IMR-90 (cell line): ENCODE measurements around the gene NOS1AP. TPM values are rescaled to one million over a fixed set of nuclear protein-coding genes. Genes with fewer than 3 reads are reported as not detected.

ENCODE experiments used
- ATAC-seq: fragments of 200-7000 bp; cut with Tn5 transposase; 2 replicates; pipeline ENCODE4 v1.9.1; 2020; ENCODE audit warnings: low read depth, mild to moderate bottlenecking, moderate library complexity
- BruUV-seq: library from RNA; stranded (reverse); fragments of 400-500 nt; replicated peaks from 2 replicates; lab custom pipeline; 2021; lab: Mats Ljungman, UMichigan
- CTCF ChIA-PET: fragments of 300-600 bp; formaldehyde crosslinking; extraction: SDS; loops from one replicate; lab custom pipeline; 2021; ENCODE audit warnings: antibody characterized with exemption; lab: Yijun Ruan, JAX
- POLR2A ChIA-PET: fragments of 300-600 bp; sonication (Branson Sonifier 250); formaldehyde crosslinking; loops from one replicate; lab custom pipeline; 2022; ENCODE audit warnings: antibody characterized with exemption; ENCODE audit not compliant: unreplicated experiment; lab: Charles Lee
- DNase-seq: peaks from one replicate; pipeline ENCODE4 v3.0.0; 2013
- H2AFZ ChIP-seq: replicated peaks from 2 replicates; pipeline ENCODE3; 2013; ENCODE audit warnings: low read length, mild to moderate bottlenecking; ENCODE audit not compliant: poor library complexity
- H2AK5ac ChIP-seq: 2 replicates; pipeline ENCODE4 v1.6.1; 2013; ENCODE audit warnings: low read depth, low read length, inconsistent platforms
- H2AK9ac ChIP-seq: replicated peaks from 2 replicates; pipeline ENCODE3; 2013; ENCODE audit warnings: mild to moderate bottlenecking, low read depth, low read length, moderate library complexity; ENCODE audit not compliant: poor library complexity
- H2BK120ac ChIP-seq: 2 replicates; pipeline ENCODE4 v1.6.1; 2013; ENCODE audit warnings: low read depth, low read length, inconsistent platforms
- H2BK15ac ChIP-seq: 3 replicates; pipeline ENCODE4 v1.6.1; 2013; ENCODE audit warnings: low read depth, low read length, inconsistent platforms
- H2BK20ac ChIP-seq: 2 replicates; pipeline ENCODE4 v1.6.1; 2013; ENCODE audit warnings: low read depth, mild to moderate bottlenecking, inconsistent platforms, low read length, moderate library complexity
- H2BK5ac ChIP-seq: 2 replicates; pipeline ENCODE4 v1.6.1; 2013; ENCODE audit warnings: mild to moderate bottlenecking, low read depth, low read length, inconsistent platforms; ENCODE audit not compliant: poor library complexity, severe bottlenecking
- H3K14ac ChIP-seq: replicated peaks from 2 replicates; pipeline ENCODE4 v1.6.1; 2013; ENCODE audit warnings: low read depth, low read length, inconsistent platforms
- H3K18ac ChIP-seq: 2 replicates; pipeline ENCODE4 v1.6.1; 2013; ENCODE audit warnings: low read depth, low read length, control low read depth
- H3K23ac ChIP-seq: 2 replicates; pipeline ENCODE4 v1.6.1; 2013; ENCODE audit warnings: low read depth, low read length, inconsistent platforms
- H3K27ac ChIP-seq: 2 replicates; pipeline ENCODE4 v1.5.1; 2013; ENCODE audit warnings: mild to moderate bottlenecking, control low read depth, low read length; ENCODE audit not compliant: insufficient read depth
- H3K27me3 ChIP-seq: 2 replicates; pipeline ENCODE4 v1.6.1; 2013; ENCODE audit warnings: low read length; ENCODE audit not compliant: control insufficient read depth, insufficient read depth
- H3K36me3 ChIP-seq: 2 replicates; pipeline ENCODE4 v1.6.1; 2013; ENCODE audit warnings: low read length, mixed read lengths; ENCODE audit not compliant: control insufficient read depth, insufficient read depth
- H3K4ac ChIP-seq: 2 replicates; pipeline ENCODE4 v1.6.1; 2013; ENCODE audit warnings: low read depth, low read length, inconsistent platforms
- H3K4me1 ChIP-seq: 2 replicates; pipeline ENCODE4 v1.6.1; 2013; ENCODE audit warnings: low read length, mixed read lengths; ENCODE audit not compliant: control insufficient read depth, insufficient read depth
- H3K4me2 ChIP-seq: 2 replicates; pipeline ENCODE4 v1.6.1; 2013; ENCODE audit warnings: low read depth, mild to moderate bottlenecking, control low read depth, low read length, moderate library complexity
- H3K4me3 ChIP-seq: 2 replicates; pipeline ENCODE4 v1.5.1; 2013; ENCODE audit warnings: low read depth, mild to moderate bottlenecking, control low read depth, low read length, moderate library complexity; ENCODE audit not compliant: insufficient read depth
- H3K56ac ChIP-seq: 2 replicates; pipeline ENCODE4 v1.6.1; 2013; ENCODE audit warnings: low read length, inconsistent platforms; ENCODE audit not compliant: insufficient read depth; ENCODE audit errors: extremely low read depth
- H3K79me1 ChIP-seq, 2 experiments: 2 replicates each; pipeline ENCODE4 v1.6.1; 2013; ENCODE audit warnings: low read length in 2 of 2, inconsistent platforms in 1 of 2, low read depth in 1 of 2
- H3K9ac ChIP-seq: 2 replicates; pipeline ENCODE4 v1.6.1; 2013; ENCODE audit warnings: low read depth, low read length, control low read depth
- H3K9me1 ChIP-seq: 2 replicates; pipeline ENCODE4 v1.6.1; 2013; ENCODE audit warnings: low read length, inconsistent platforms; ENCODE audit not compliant: insufficient read depth
- H3K9me3 ChIP-seq: 2 replicates; pipeline ENCODE4 v1.6.1; 2013; ENCODE audit warnings: low read length; ENCODE audit not compliant: control insufficient read depth, insufficient read depth
- H4K20me1 ChIP-seq: 2 replicates; pipeline ENCODE4 v1.6.1; 2013; ENCODE audit warnings: low read length, inconsistent platforms; ENCODE audit not compliant: insufficient read depth
- H4K5ac ChIP-seq: 2 replicates; pipeline ENCODE4 v1.6.1; 2013; ENCODE audit warnings: mild to moderate bottlenecking, low read depth, low read length, control low read depth
- H4K8ac ChIP-seq, 2 experiments: 2 replicates each; pipeline ENCODE4 v1.6.1; 2013; ENCODE audit warnings: low read depth in 2 of 2, low read length in 2 of 2, control low read depth in 1 of 2, inconsistent platforms in 1 of 2
- H4K91ac ChIP-seq: 2 replicates; pipeline ENCODE4 v1.6.1; 2013; ENCODE audit warnings: low read depth, low read length, inconsistent platforms; ENCODE audit not compliant: insufficient read depth
- MAFK ChIP-seq: IDR thresholded peaks from 2 replicates; pipeline ENCODE4 v1.6.1; 2012; ENCODE audit warnings: low read depth, low read length, improper control_type of control experiment
- RAD21 ChIP-seq: IDR thresholded peaks from 2 replicates; pipeline ENCODE4 v1.6.1; 2012; ENCODE audit warnings: low read length, improper control_type of control experiment
- RCOR1 ChIP-seq: IDR thresholded peaks from 2 replicates; pipeline ENCODE4 v1.6.1; 2012; ENCODE audit warnings: mild to moderate bottlenecking, low read length, improper control_type of control experiment; ENCODE audit not compliant: insufficient replicate concordance
- WGBS, 2 experiments: methylation state at CpG; one replicate each; pipeline versions ENCODE4 v1.1.5 to v1.1.7; 2013; ENCODE audit warnings: missing lambda C conversion rate in 2 of 2; ENCODE audit not compliant: insufficient read length in 1 of 2; ENCODE audit errors: extremely low coverage in 2 of 2; 5-methylcytosine and 5-hydroxymethylcytosine counted together
- dilution Hi-C: fragments of 300-500 bp; cut with HindIII; formaldehyde crosslinking; loops from one replicate; pipeline ENCODE4 v1.14.3; 2018; ENCODE audit warnings: low sequenced_read_pairs; ENCODE audit not compliant: unreplicated experiment
- in situ Hi-C: fragments of 300-500 bp; cut with MboI; formaldehyde crosslinking; loops from 3 replicates; pipeline ENCODE4 v1.14.3; 2019; ENCODE audit warnings: low sequenced_read_pairs, inconsistent platforms, mixed read lengths
- intact Hi-C: fragments of 100-400 bp; cut with micrococcal nuclease; formaldehyde crosslinking; loops from 2 replicates; pipeline ENCODE4 v1.10.0; 2022
- polyA plus RNA-seq, 3 experiments: library from polyadenylated mRNA; depleted of rRNA; stranded (reverse); fragments of >200 nt; gene quantifications; 2 replicates each; pipeline ENCODE4 v1.2.3, GENCODE V29; 2012; ENCODE audit warnings: low replicate concordance in 1 of 3
- total RNA-seq: library from RNA; depleted of rRNA; stranded (reverse); fragments of >200 nt; gene quantifications from 2 replicates; pipeline ENCODE4 v1.2.3, GENCODE V29; 2012
- TF ChIP-seq, protein P1 (sequence below): fragments of 150-350 bp; IDR thresholded peaks from 2 replicates; pipeline ENCODE4 v1.6.1; 2017; ENCODE audit warnings: mild to moderate bottlenecking, antibody characterized with exemption, low read length, low read depth
- TF ChIP-seq, protein P2 (sequence below): conservative IDR thresholded peaks from 2 replicates; pipeline ENCODE4 v1.5.1; 2012; ENCODE audit warnings: mild to moderate bottlenecking, low read depth, low read length, improper control_type of control experiment

NOS1AP gene
- total and polyA plus RNA-seq, 2 of the 4 experiments (the other 2 are of a cell fraction) = 0.18 to 0.19 TPM

DNA sequence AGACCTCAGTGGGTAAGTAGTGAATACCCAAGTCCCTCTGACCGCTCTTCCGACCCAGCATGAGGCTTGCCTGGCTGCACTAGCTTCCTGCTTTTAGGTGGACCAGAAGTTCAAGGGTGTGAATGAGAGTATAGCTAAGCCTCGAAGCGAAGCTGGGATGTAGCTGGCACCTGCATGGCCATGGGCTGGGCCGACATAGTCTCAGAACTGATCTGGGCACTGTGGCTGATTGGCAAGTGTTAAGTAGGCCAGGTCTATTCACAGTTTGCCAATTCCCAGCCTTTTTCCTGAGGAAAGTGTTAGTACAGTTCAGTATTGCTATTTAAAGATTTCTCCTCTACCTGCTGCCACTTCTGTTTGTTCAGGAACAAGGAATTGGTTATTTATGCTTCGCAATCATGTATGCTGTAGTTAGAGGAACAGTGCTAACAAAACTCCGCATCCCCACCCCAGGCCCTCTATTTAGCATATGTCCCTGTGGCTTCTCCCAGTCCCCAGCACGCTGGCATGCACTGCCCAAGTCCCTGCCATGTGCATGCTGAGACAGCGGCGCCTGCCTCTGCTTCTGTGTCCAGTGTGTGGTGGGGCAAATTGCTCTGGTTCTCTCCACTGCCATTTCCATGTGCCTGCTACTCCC lies 290.9 kb downstream of the NOS1AP start:
- Histone ChIP-seq H3K4me3 (no peak overlapping the region), H2AFZ (no peak overlapping the region), H3K4me1 (no peaks in the 10 kb centered on the region), H2AK5ac (no peak overlapping the region), H3K56ac (no peak overlapping the region), H2BK20ac (no peak overlapping the region), H3K9me3 (no peaks in the 10 kb centered on the region), H3K9ac (no peak overlapping the region), H3K27ac (no peak overlapping the region), H2BK15ac (no peak overlapping the region), H4K8ac (no peak overlapping the region), H4K91ac (no peak overlapping the region), H3K27me3 (peaks cover 10% of the 10 kb centered on the region), H3K14ac (no peak overlapping the region), H3K4me2 (no peak overlapping the region), H3K79me1 (no peaks in the 10 kb centered on the region), H3K4ac (no peak overlapping the region), H4K20me1 (no peaks in the 10 kb centered on the region), H3K36me3 (no peaks in the 10 kb centered on the region), H3K23ac (no peak overlapping the region), H2AK9ac (no peak overlapping the region), H4K5ac (no peak overlapping the region), H3K9me1 (no peaks in the 10 kb centered on the region; the same call in 1 of the 2 replicates), H2BK120ac (no peak overlapping the region), H3K18ac (no peak overlapping the region), H2BK5ac (no peak overlapping the region)
- 74% methylated on average over 3 of the region's 10 CpGs; no CpG with 5 or more reads in 1 of the 2 experiments for WGBS, 2 experiments
- intact Hi-C loops (no loop called here), dilution Hi-C loops (no loop called here), in situ Hi-C loops (no loop called here)
- no TSS peak for BruUV-seq
- TF ChIP-seq MAFK (no peak), RAD21 (no peak), RCOR1 (no peak)
- TF ChIP-seq, protein P1, sequence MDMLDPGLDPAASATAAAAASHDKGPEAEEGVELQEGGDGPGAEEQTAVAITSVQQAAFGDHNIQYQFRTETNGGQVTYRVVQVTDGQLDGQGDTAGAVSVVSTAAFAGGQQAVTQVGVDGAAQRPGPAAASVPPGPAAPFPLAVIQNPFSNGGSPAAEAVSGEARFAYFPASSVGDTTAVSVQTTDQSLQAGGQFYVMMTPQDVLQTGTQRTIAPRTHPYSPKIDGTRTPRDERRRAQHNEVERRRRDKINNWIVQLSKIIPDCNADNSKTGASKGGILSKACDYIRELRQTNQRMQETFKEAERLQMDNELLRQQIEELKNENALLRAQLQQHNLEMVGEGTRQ = no peak
- TF ChIP-seq, protein P2, sequence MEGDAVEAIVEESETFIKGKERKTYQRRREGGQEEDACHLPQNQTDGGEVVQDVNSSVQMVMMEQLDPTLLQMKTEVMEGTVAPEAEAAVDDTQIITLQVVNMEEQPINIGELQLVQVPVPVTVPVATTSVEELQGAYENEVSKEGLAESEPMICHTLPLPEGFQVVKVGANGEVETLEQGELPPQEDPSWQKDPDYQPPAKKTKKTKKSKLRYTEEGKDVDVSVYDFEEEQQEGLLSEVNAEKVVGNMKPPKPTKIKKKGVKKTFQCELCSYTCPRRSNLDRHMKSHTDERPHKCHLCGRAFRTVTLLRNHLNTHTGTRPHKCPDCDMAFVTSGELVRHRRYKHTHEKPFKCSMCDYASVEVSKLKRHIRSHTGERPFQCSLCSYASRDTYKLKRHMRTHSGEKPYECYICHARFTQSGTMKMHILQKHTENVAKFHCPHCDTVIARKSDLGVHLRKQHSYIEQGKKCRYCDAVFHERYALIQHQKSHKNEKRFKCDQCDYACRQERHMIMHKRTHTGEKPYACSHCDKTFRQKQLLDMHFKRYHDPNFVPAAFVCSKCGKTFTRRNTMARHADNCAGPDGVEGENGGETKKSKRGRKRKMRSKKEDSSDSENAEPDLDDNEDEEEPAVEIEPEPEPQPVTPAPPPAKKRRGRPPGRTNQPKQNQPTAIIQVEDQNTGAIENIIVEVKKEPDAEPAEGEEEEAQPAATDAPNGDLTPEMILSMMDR = no peak
- ChIA-PET POLR2A (no interaction called here), CTCF (no interaction called here)
- DNase-seq (no peak), ATAC-seq (no peak)
